Neural crest cell (in vitro differentiated cells): Measurements from ENCODE around the gene SUGCT. TPM values are rescaled to one million over a fixed set of nuclear protein-coding genes. Genes with fewer than 3 reads are reported as not detected.

ENCODE experiments used
- DNase-seq: peaks from one replicate; pipeline ENCODE4 v3.0.0; 2021; ENCODE audit warnings: low read depth, mixed read lengths, low spot score
- H3K27ac Mint-ChIP-seq: one replicate; pipeline ENCODE4 v1.8.0; 2021; ENCODE audit warnings: mild to moderate bottlenecking, mixed read lengths; ENCODE audit not compliant: unreplicated experiment
- H3K27me3 Mint-ChIP-seq: 2 replicates; pipeline ENCODE4 v1.8.0; 2021; ENCODE audit warnings: low read depth, mild to moderate bottlenecking, mixed read lengths
- H3K36me3 Mint-ChIP-seq: 2 replicates; pipeline ENCODE4 v1.8.0; 2021; ENCODE audit warnings: low read depth, mild to moderate bottlenecking, mixed read lengths
- H3K4me1 Mint-ChIP-seq: 2 replicates; pipeline ENCODE4 v1.8.0; 2021; ENCODE audit warnings: mixed read lengths
- H3K4me3 Mint-ChIP-seq: one replicate; pipeline ENCODE4 v1.8.0; 2021; ENCODE audit warnings: mild to moderate bottlenecking, mixed read lengths
- H3K9me3 Mint-ChIP-seq: 2 replicates; pipeline ENCODE4 v1.8.0; 2021; ENCODE audit warnings: mixed read lengths
- total RNA-seq: library from RNA; stranded (reverse); gene quantifications from 2 replicates; pipeline ENCODE4 v1.2.1, GENCODE V29; 2021
- TF ChIP-seq, protein P1 (sequence below): fragments of 200-600 bp; sonication (generic); conservative IDR thresholded peaks from 2 replicates; pipeline ENCODE4 v1.5.0; 2021; ENCODE audit warnings: antibody characterized with exemption, mild to moderate bottlenecking

SUGCT gene
- total RNA-seq, 1 donor from 2014 or later: 5.9 TPM

DNA sequence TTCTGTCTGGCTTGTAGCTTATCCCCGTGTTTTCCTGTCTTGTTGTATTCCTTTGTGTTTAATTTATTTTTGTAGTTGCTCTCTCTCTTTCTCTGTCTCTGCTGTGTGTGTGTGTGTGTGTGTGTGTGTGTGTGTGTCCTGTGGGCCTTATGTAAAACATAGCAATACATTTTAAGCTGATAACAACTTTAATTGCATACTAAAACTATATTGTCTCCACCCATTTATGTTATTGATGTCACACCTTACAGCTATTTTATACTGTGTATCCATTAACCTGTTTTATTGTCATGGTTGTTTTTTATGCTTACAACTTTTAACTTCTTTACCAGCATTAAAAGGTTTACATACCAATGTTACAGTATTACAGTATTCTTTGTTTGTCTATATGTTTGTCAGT, 293.6 kb downstream of the SUGCT start:
- Mint-ChIP-seq H3K4me1 (no peaks in the 10 kb centered on the region), H3K27ac (no peak overlapping the region), H3K27me3 (no peaks in the 10 kb centered on the region), H3K4me3 (no peak overlapping the region), H3K36me3 (peaks cover 6% of the 10 kb centered on the region), H3K9me3 (peaks cover 6% of the 10 kb centered on the region)
- TF ChIP-seq, protein P1, sequence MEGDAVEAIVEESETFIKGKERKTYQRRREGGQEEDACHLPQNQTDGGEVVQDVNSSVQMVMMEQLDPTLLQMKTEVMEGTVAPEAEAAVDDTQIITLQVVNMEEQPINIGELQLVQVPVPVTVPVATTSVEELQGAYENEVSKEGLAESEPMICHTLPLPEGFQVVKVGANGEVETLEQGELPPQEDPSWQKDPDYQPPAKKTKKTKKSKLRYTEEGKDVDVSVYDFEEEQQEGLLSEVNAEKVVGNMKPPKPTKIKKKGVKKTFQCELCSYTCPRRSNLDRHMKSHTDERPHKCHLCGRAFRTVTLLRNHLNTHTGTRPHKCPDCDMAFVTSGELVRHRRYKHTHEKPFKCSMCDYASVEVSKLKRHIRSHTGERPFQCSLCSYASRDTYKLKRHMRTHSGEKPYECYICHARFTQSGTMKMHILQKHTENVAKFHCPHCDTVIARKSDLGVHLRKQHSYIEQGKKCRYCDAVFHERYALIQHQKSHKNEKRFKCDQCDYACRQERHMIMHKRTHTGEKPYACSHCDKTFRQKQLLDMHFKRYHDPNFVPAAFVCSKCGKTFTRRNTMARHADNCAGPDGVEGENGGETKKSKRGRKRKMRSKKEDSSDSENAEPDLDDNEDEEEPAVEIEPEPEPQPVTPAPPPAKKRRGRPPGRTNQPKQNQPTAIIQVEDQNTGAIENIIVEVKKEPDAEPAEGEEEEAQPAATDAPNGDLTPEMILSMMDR: no peak
- no peak for DNase-seq

- DNase-seq: no peak
- H3K4me3 Mint-ChIP-seq: no peak overlapping the region
- H3K4me1 Mint-ChIP-seq: no peaks in the 10 kb centered on the region
- TF ChIP-seq, protein P1: no peak
- peaks cover 6% of the 10 kb centered on the region for H3K36me3 Mint-ChIP-seq
- H3K27me3 Mint-ChIP-seq: no peaks in the 10 kb centered on the region
- H3K27ac Mint-ChIP-seq: no peak overlapping the region
- H3K9me3 Mint-ChIP-seq: peaks cover 6% of the 10 kb centered on the region
Observed at GRCh38 chr7:40429826-40430225, 295.0 kb downstream of the SUGCT start.

DNA sequence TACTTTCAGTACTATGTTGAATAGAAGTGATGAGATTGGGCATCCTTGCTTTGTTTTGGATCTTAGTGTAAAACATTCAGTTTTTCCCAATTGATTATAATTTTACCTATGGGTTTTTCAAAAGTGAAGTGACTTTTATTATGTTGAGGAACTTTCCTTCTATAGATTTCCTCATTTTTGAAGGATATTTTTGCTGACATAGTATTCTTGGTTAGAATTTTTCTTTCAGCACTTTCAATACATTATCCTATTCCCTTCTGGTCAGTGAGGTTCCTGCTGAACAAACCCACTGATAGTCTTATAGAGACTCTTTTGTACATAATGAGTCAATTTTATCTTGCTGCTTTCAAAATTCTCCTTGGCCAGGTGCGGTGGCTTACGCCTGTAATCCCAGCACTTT, 297.2 kb downstream of the SUGCT start:
- no peak overlapping the region for H3K4me3 Mint-ChIP-seq
- H3K27me3 Mint-ChIP-seq: no peaks in the 10 kb centered on the region
- H3K27ac Mint-ChIP-seq: no peak overlapping the region
- no peaks in the 10 kb centered on the region for H3K4me1 Mint-ChIP-seq
- peaks cover 6% of the 10 kb centered on the region for H3K9me3 Mint-ChIP-seq
- TF ChIP-seq, protein P1: no peak
- peaks cover 6% of the 10 kb centered on the region for H3K36me3 Mint-ChIP-seq
- DNase-seq: no peak

- Mint-ChIP-seq H3K27me3 (no peaks in the 10 kb centered on the region), H3K9me3 (peaks cover 13% of the 10 kb centered on the region), H3K27ac (no peak overlapping the region), H3K36me3 (peaks cover 10% of the 10 kb centered on the region), H3K4me1 (no peaks in the 10 kb centered on the region), H3K4me3 (no peak overlapping the region)
- no peak for DNase-seq
- TF ChIP-seq, protein P1: no peak
Observed at GRCh38 chr7:40436710-40437109, 301.9 kb downstream of the SUGCT start.

GRCh38 chr7:40437498-40437897, 302.7 kb downstream of the SUGCT start:
- no peak overlapping the region for H3K4me3 Mint-ChIP-seq
- H3K36me3 Mint-ChIP-seq: peaks cover 12% of the 10 kb centered on the region
- H3K4me1 Mint-ChIP-seq: no peaks in the 10 kb centered on the region
- DNase-seq: no peak
- H3K9me3 Mint-ChIP-seq: peaks cover 12% of the 10 kb centered on the region
- H3K27me3 Mint-ChIP-seq: no peaks in the 10 kb centered on the region
- TF ChIP-seq, protein P1: no peak
- no peak overlapping the region for H3K27ac Mint-ChIP-seq
